Ovary (tissue), 9 donors: ENCODE measurements around the gene MAN1A2. TPM values are rescaled to one million over a fixed set of nuclear protein-coding genes. Genes with fewer than 3 reads are reported as not detected.

ENCODE experiments used
- DNase-seq, 5 donors: peaks; one replicate each; pipeline ENCODE4 v3.0.0-alpha.2; 2019 to 2020
- H3K27ac ChIP-seq, 2 donors: fragments of 200-600 bp; one replicate each; pipeline versions ENCODE4 v1.5.1 to v1.8.0; 2019 to 2022
- H3K27me3 ChIP-seq: fragments of 200-600 bp; one replicate; pipeline ENCODE4 v1.8.0; 2022
- H3K36me3 ChIP-seq: fragments of 200-600 bp; sonication (generic); one replicate; pipeline ENCODE4 v1.5.1; 2019
- H3K4me1 ChIP-seq: one replicate; pipeline ENCODE4 v1.8.1; 2013; ENCODE audit warnings: mild to moderate bottlenecking, moderate library complexity; ENCODE audit not compliant: insufficient read depth
- H3K4me3 ChIP-seq: fragments of 200-600 bp; sonication (generic); one replicate; pipeline ENCODE4 v1.5.1; 2017
- H3K9me3 ChIP-seq, 2 donors: fragments of 200-600 bp in 1 of 2; sonication (generic) in 1 of 2; one replicate each; pipeline versions ENCODE4 v1.5.1 to v1.8.1; 2013 to 2019; ENCODE audit warnings: mild to moderate bottlenecking in 1 of 2, moderate library complexity in 1 of 2
- CTCF ChIP-seq, 3 donors: fragments of 450-650 bp in 2 of 3; fragments of 200-600 bp in 1 of 3; IDR thresholded peaks; one replicate each; pipeline versions ENCODE4 v1.5.1 to v1.8.0; 2016 to 2022; ENCODE audit warnings: antibody characterized with exemption in 3 of 3, mild to moderate bottlenecking in 1 of 3
- EP300 ChIP-seq: sonication (generic); formaldehyde crosslinking; IDR thresholded peaks from one replicate; pipeline ENCODE4 v1.6.1; 2017; ENCODE audit warnings: antibody characterized with exemption
- POLR2A ChIP-seq: fragments of 450-650 bp; IDR thresholded peaks from one replicate; pipeline ENCODE4 v1.6.1; 2017; ENCODE audit warnings: antibody characterized with exemption, mild to moderate bottlenecking, moderate library complexity
- WGBS, 3 donors: extraction: QIAGEN DNeasy Blood & Tissue Kit in 1 of 3; methylation state at CpG; one replicate each; pipeline versions ENCODE4 v1.1.5 to v1.1.7; 2013 to 2017; 5-methylcytosine and 5-hydroxymethylcytosine counted together
- intact Hi-C, 4 donors: fragments of 100-400 bp; cut with DNase I; formaldehyde crosslinking; loops; one replicate each; pipeline versions ENCODE4 v1.11.0 to v1.15.1; 2022 to 2023
- polyA plus RNA-seq, 2 donors: library from polyadenylated mRNA; stranded (reverse); fragments of 200-250 nt in 1 of 2; fragments of 350-450 nt in 1 of 2; fragmentation: Illumina TruSeq in 1 of 2; extraction: RNeasy Lipid Tissue Mini Kit (QIAGEN cat#74804) in 1 of 2; gene quantifications; one replicate each; pipeline ENCODE4 v1.2.3, GENCODE V29; 2013 to 2014
- total RNA-seq, 7 donors: library from RNA; depleted of rRNA in 2 of 7; stranded (reverse); fragments of >200 nt in 2 of 7; fragmentation: NEBNext Ultra II Directional in 3 of 7; extraction: Animal tissue kit (Norgen Biotek cat#: 25700) in 3 of 7; gene quantifications; one replicate each; pipeline versions ENCODE4 v1.1.0 to v1.2.4, GENCODE V29; 2016 to 2023
- donor health status: DM: no; HTN: no; CAD: no; lungs with moderate emphysema.
- donor health status: DM: no; HTN: no; CAD: no.
- donor health status: Bipolar disorder and iron deficiency.
- donor health status: DM: yes; HTN: yes; CAD: no.
- donor health status: DM: no; HTN: no; CAD: no.
- donor health status: DM: yes; HTN: yes; CAD: no.

MAN1A2 gene
- total and polyA plus RNA-seq, 9 donors, result 9.3 to 59.9 (median 44.8) TPM

DNA sequence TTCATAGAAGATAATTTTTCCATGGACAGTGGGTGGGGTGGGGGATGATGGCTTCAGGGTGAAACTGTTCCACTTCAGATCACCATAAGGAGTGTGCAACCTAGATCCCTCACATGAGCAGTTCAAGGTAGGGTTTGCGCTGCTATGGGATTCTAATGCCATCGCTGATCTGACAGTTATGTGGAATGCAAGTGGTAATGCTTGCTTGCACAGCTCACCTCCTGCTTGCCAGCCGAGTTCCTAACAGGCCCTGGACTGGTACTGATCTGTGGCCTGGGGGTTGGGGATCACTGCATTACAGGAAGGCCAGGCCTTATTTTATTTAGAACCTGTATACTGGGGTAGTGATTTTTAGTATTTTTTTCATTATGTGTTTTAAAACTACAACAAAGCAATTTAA, 22.0 kb downstream of the MAN1A2 start:
- Histone ChIP-seq H3K9me3 (no peaks in the 10 kb centered on the region), H3K36me3 (no peaks in the 10 kb centered on the region), H3K27ac (no peak overlapping the region), H3K4me3 (no peak overlapping the region), H3K27me3 (no peaks in the 10 kb centered on the region), H3K4me1 (peaks cover 1% of the 10 kb centered on the region)
- intact Hi-C loops, result no loop called here
- TF ChIP-seq CTCF (IDR thresholded peaks at IDR 0.05), result no peak
- no peak for TF ChIP-seq POLR2A
- no peak for TF ChIP-seq EP300
- WGBS, 3 donors, result 90 to 95% (median 92%) methylated on average over 3 of the region's 3 CpGs
- DNase-seq, result no peak

DNA sequence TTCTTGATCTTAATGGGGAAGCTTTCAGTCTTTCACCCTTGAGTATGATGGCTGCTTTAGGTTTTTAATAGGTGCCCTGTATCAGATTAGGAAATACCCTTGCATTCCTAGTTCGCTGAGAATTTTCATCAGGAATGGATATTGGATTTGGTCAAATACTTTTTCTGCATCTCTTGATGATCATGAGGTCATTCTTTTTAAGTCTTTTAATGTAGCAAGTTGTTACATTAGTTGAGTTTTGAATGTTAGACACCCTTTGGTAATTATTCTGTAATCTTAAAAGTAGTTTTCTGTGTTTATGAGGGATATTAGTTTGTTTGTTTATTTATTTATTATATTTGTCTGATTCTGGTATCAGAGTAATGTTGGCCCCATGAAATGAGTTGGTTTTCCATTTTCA, 22.5 kb downstream of the MAN1A2 start:
- Histone ChIP-seq H3K9me3 (no peaks in the 10 kb centered on the region), H3K4me3 (no peak overlapping the region), H3K36me3 (no peaks in the 10 kb centered on the region), H3K27ac (no peak overlapping the region), H3K27me3 (no peaks in the 10 kb centered on the region), H3K4me1 (peaks cover 1% of the 10 kb centered on the region)
- intact Hi-C loops, result no loop called here
- TF ChIP-seq POLR2A (no peak), EP300 (no peak), CTCF (IDR thresholded peaks at IDR 0.05) (no peak)
- 84 to 100% (median 84%) methylated on average over 1 of the region's 1 CpG for WGBS, 3 donors
- no peak for DNase-seq

DNA sequence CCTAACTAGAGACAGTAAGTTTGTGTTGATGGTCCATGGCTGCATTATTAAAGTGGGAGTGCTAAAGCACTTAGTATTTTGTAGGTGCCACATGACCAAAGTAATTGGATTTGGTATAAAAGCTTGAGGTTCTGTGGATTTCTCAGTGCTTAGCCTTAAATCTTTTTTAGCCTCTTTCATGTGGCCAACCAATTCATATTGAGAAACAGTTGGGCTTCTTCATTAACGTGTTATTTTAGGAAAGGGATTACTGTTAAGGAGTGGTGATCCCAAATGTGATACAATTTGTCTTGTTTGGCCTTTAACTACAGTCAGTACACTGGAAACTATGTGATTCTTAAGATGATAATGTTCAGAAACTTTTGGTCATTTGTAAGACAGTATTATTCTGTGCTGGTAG, 25.5 kb downstream of the MAN1A2 start:
- no peak overlapping the region for H3K27ac ChIP-seq
- intact Hi-C loops, result no loop called here

GRCh38 chr1:117396074-117396473, 28.8 kb downstream of the MAN1A2 start:
- TF ChIP-seq EP300, result no peak
- no peak for TF ChIP-seq CTCF (IDR thresholded peaks at IDR 0.05)
- TF ChIP-seq POLR2A, result no peak
- intact Hi-C loops, result no loop called here
- H3K4me3 ChIP-seq, result no peak overlapping the region
- no peak overlapping the region for H3K27ac ChIP-seq
- DNase-seq, result no peak
- H3K4me1 ChIP-seq, result no peaks in the 10 kb centered on the region
- H3K9me3 ChIP-seq, result no peaks in the 10 kb centered on the region
- H3K27me3 ChIP-seq, result no peaks in the 10 kb centered on the region
- H3K36me3 ChIP-seq, result no peaks in the 10 kb centered on the region

More for the DNA sequence above, 25.5 kb downstream of the MAN1A2 start:
- no peaks in the 10 kb centered on the region for H3K36me3 ChIP-seq
- no peak for DNase-seq
- H3K4me3 ChIP-seq, result no peak overlapping the region
- no peaks in the 10 kb centered on the region for H3K27me3 ChIP-seq
- TF ChIP-seq POLR2A (no peak), CTCF (IDR thresholded peaks at IDR 0.05) (no peak), EP300 (no peak)
- H3K4me1 ChIP-seq, result peaks cover 1% of the 10 kb centered on the region
- no peaks in the 10 kb centered on the region for H3K9me3 ChIP-seq
- WGBS, 3 donors, result 6 to 14% (median 10%) methylated on average over 1 of the region's 1 CpG

DNA sequence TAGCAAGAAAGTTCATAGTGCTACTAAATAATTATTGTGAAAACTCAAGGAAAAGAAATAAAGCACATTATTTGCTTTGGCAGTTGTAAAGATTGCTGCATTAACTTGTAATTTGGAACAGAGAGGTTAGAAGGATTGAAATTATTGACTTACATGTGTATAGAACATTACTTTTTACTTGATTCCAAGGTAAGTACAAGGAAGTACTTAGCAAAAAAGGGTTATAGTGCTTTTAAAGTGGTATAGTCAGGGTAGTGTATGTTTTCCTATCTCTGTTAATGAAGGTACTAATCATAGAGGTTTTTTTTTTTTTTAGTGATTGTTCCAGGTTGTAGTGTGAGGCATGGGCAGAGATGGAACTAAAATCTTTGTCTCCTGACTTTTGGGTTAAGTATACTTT, 29.4 kb downstream of the MAN1A2 start:
- DNase-seq, result no peak
- Histone ChIP-seq H3K9me3 (no peaks in the 10 kb centered on the region), H3K36me3 (no peaks in the 10 kb centered on the region), H3K27me3 (no peaks in the 10 kb centered on the region), H3K4me3 (no peak overlapping the region), H3K4me1 (no peaks in the 10 kb centered on the region), H3K27ac (no peak overlapping the region)
- TF ChIP-seq POLR2A, result no peak
- no peak for TF ChIP-seq CTCF (IDR thresholded peaks at IDR 0.05)
- TF ChIP-seq EP300, result no peak
- intact Hi-C loops, result no loop called here
